ENCODE measurements around the gene PCTP. TPM values are rescaled to one million over a fixed set of nuclear protein-coding genes. Genes with fewer than 3 reads are reported as not detected.

The PCTP gene
- total RNA-seq, 4 donors from 2014 or later = 6.9 to 13.6 (median 9.7) TPM

GRCh38 chr17:55727275-55727674 is 23.6 kb upstream of the PCTP start:
- peak overlapping the region in 2 of 4 donors; percentile 67 to 81 for H3K27ac ChIP-seq
- no peak overlapping the region for H3K4me3 ChIP-seq
- 79 to 91% methylated on average over 4 to 6 of the region's 6 CpGs for WGBS, 2 donors
- no peaks in the 10 kb centered on the region for H3K9me3 ChIP-seq
- intact Hi-C loops (cut with DNase I) = no loop called here
- no peak for DNase-seq
- no peaks in the 10 kb centered on the region for H3K36me3 ChIP-seq
- peaks cover 4 to 52% (median 16%) of the 10 kb centered on the region in 3 donors for H3K4me1 ChIP-seq
- no peaks in the 10 kb centered on the region for H3K27me3 ChIP-seq
- TF ChIP-seq CTCF (IDR thresholded peaks at IDR 0.05) = no peak
- TF ChIP-seq POLR2A (IDR thresholded peaks at IDR 0.05) = no peak

- Histone ChIP-seq H3K4me1 (peaks cover 4 to 52% (median 16%) of the 10 kb centered on the region in 3 donors), H3K9me3 (no peaks in the 10 kb centered on the region), H3K27me3 (no peaks in the 10 kb centered on the region), H3K36me3 (no peaks in the 10 kb centered on the region), H3K27ac (peak overlapping the region in 1 of 4 donors; percentile 81), H3K4me3 (no peak overlapping the region)
- TF ChIP-seq POLR2A (IDR thresholded peaks at IDR 0.05) = no peak
- TF ChIP-seq CTCF (IDR thresholded peaks at IDR 0.05) = no peak
- intact Hi-C loops (cut with DNase I) = no loop called here
- 56 to 63% methylated on average over 1 of the region's 1 CpG for WGBS, 2 donors
- DNase-seq = no peak
Measured at GRCh38 chr17:55727920-55728319, 22.9 kb upstream of the PCTP start.

- TF ChIP-seq POLR2A (IDR thresholded peaks at IDR 0.05) = no peak
- no peak for TF ChIP-seq CTCF (IDR thresholded peaks at IDR 0.05)
- Histone ChIP-seq H3K27ac (peak overlapping the region in 2 of 4 donors; percentile 49 to 81), H3K4me3 (no peak overlapping the region), H3K4me1 (peaks cover 4 to 52% (median 16%) of the 10 kb centered on the region in 3 donors), H3K27me3 (no peaks in the 10 kb centered on the region), H3K36me3 (no peaks in the 10 kb centered on the region), H3K9me3 (no peaks in the 10 kb centered on the region)
- intact Hi-C loops (cut with DNase I) = no loop called here
- 44 to 80% methylated on average over 2 to 5 of the region's 5 CpGs for whole genome bisulfite sequencing, 2 donors
- no peak for DNase-seq
Measured at GRCh38 chr17:55728361-55728760, 22.5 kb upstream of the PCTP start.

GRCh38 chr17:55728833-55729232 is 22.0 kb upstream of the PCTP start:
- 78 to 80% methylated on average over 5 of the region's 5 CpGs for WGBS, 2 donors
- Histone ChIP-seq H3K4me1 (peaks cover 4 to 57% (median 16%) of the 10 kb centered on the region in 3 donors), H3K27me3 (no peaks in the 10 kb centered on the region), H3K9me3 (no peaks in the 10 kb centered on the region), H3K36me3 (no peaks in the 10 kb centered on the region), H3K27ac (peak overlapping the region in 2 of 4 donors; percentile 49 to 81), H3K4me3 (no peak overlapping the region)
- TF ChIP-seq POLR2A (IDR thresholded peaks at IDR 0.05) = no peak
- no peak for TF ChIP-seq CTCF (IDR thresholded peaks at IDR 0.05)
- intact Hi-C loops (cut with DNase I) = no loop called here
- no peak for DNase-seq

GRCh38 chr17:55729484-55729883 is 21.4 kb upstream of the PCTP start:
- Histone ChIP-seq H3K4me1 (peaks cover 4 to 64% (median 23%) of the 10 kb centered on the region in 3 donors), H3K36me3 (no peaks in the 10 kb centered on the region), H3K27ac (peak overlapping the region in 2 of 4 donors; percentile 49 to 87), H3K27me3 (no peaks in the 10 kb centered on the region), H3K9me3 (no peaks in the 10 kb centered on the region), H3K4me3 (no peak overlapping the region)
- TF ChIP-seq CTCF (IDR thresholded peaks at IDR 0.05) = no peak
- TF ChIP-seq POLR2A (IDR thresholded peaks at IDR 0.05) = no peak
- DNase-seq = no peak
- WGBS, 2 donors = 58 to 59% methylated on average over 1 of the region's 1 CpG
- intact Hi-C loops (cut with DNase I) = no loop called here
